ENCODE measurements around the gene RABEP2. TPM values are rescaled to one million over a fixed set of nuclear protein-coding genes. Genes with fewer than 3 reads are reported as not detected.

Gene RABEP2
- total and polyA plus RNA-seq, 9 of the 15 experiments (the other 6 are each of a cell fraction or from before 2014, with no cell fraction given): 0.15 to 13.4 (median 3.5) TPM

GRCh38 chr16:28967156-28967555, 42.1 kb upstream of the RABEP2 start (continued):
- no peak for TF ChIP-seq CUX1 (CRISPR knock-in tag; IDR thresholded peaks at IDR 0.05)
- TF ChIP-seq, protein P1, sequence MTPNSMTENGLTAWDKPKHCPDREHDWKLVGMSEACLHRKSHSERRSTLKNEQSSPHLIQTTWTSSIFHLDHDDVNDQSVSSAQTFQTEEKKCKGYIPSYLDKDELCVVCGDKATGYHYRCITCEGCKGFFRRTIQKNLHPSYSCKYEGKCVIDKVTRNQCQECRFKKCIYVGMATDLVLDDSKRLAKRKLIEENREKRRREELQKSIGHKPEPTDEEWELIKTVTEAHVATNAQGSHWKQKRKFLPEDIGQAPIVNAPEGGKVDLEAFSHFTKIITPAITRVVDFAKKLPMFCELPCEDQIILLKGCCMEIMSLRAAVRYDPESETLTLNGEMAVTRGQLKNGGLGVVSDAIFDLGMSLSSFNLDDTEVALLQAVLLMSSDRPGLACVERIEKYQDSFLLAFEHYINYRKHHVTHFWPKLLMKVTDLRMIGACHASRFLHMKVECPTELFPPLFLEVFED (CRISPR knock-in tag; conservative IDR thresholded peaks at IDR 0.05): no peak
- no peak for TF ChIP-seq PHF20 (IDR thresholded peaks at IDR 0.05; ENCODE audit: partially characterized antibody)
- peak; percentile 48 for TF ChIP-seq POLR2A (conservative IDR thresholded peaks at IDR 0.05)
- TF ChIP-seq POLR2AphosphoS2 (IDR thresholded peaks at IDR 0.05; ENCODE audit: low read length): 0 out of 2 replicates have a peak, but pooled peaks have one; percentile 53
- TF ChIP-seq ZNF121 (CRISPR knock-in tag; conservative IDR thresholded peaks at IDR 0.05): peak; percentile 81
